HUDEP-2 (cell line): ENCODE data around the gene MRPL54.
A peak's percentile ranks its signal among the peaks of the same experiment; 100 is the strongest.

Experiments used
- DNase-seq, 76 experiments: peaks; one replicate each; lab custom pipeline; 2025; ENCODE audit not compliant: unreplicated experiment in 76 of 76; lab: John Stamatoyannopoulos, UW

MRPL54 gene

GRCh38 chr19:3783660-3784584, 21.4 kb downstream of the MRPL54 start:
- peak in 20 of 76 experiments; percentile 7 to 50 (median 24) for DNase-seq

DNA sequence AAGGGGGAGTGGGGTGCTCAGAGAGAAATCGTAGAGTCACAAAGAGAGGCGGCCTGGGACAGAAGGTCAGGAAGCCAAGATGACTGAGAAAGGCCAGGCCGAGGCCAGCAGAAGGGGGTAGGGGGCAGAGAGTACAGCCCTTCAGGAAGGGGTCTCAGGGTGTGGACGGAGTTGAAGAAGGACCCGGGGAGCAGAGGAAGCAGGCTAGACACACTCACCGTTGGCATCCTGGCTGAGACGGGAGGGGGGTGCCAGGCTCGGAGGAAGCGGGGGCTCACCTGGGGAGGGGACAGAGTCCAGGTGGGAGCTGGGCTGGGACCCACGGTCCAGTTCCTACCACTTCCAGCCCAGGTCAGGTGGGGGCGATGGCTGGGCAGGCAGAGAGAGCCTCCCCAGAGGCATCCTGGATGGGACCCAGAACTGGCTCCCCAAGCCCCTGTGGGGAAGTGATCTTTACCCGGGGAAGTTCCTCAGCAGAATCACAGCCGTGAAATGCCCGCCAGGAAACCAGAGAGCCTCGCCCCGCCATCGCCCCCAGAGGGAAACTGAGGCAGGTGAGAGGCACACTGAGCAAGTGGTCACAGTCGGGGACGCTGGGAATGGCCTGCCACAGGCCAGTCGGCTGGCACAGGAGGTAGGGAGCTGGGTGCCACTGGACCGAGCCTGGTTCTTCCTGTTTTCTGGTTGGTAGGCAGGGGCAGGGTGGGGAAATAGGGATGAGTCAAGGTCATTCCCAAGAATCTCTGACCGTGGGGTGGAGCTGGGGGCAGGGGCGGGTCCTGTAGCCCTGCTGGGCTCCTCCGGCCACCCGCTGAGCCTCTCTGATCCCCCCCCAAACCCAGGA, 22.3 kb downstream of the MRPL54 start:
- no peak for DNase-seq

DNA sequence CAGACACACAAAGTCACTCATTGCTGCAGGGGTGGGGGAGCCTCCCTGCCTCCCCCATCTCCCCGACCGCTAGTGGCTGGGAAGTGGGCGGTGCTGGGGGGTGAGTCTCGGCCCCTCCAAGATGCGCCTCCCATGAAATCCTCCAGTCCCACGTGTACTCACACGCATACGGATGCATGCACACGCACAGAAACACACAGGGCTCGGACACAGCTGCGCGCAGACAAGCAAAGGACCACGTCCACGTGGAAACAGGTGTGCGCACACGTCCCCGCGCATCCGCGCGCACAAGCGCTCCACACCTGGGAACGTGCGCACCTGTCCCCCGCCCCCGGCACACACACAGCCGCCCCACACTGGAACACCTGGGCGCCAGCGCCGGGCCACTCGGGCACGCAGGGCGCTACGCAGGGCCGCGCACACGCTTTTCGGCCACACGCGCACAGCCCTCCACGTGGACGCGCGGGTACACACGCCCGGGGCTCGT, 23.0 kb downstream of the MRPL54 start:
- no peak for DNase-seq

GRCh38 chr19:3785938-3786824, 23.7 kb downstream of the MRPL54 start, which contains the start of gene MATK:
TSS of gene MATK (minus strand) at chr19:3786381. CDS start at chr19:3785135, 1,246 bp downstream.
- no peak for DNase-seq

- no peak for DNase-seq
These were observed 26.7 kb downstream of the MRPL54 start for GRCh38 chr19:3788996-3789778.

- no peak for DNase-seq
These were observed 27.8 kb downstream of the MRPL54 start for GRCh38 chr19:3790209-3790734.

DNA sequence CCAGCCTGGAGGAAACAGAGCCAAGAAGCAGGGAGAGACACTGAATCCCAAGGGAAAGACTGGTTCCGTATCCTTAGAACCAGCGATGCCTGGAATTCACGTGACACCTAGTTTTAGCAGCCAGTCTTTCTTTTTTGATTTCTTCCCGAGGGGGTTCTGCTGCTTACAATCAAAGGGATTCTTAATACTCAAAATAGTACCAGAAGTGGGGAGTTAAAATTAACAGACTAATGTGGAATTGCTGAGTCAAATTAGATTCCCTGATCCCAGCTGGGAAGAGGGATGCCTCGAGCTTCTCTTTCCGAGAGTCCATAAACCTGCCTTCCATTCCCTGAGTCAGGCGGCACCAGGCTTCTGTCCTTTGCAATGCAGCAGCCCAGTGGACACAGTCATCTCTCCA, 28.5 kb downstream of the MRPL54 start:
- no peak for DNase-seq

DNA sequence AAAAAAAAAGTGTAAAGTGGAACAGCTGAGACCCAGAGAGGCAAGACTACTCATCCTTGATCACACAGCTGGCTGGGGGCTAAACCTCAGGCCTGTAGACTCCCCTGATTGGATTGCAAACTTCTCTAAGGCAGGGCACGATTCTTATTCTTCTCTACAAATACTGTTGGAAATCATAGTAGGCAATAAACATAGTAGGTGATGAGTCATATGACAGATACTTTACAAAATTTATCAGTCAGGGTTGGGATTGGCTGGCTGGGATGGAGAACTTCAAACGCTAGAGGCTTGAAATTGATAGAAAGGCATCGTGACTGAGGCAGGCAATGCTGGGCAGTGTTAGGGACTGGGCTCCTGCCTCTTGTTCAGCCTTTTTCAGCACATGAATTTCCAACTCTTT, 29.6 kb downstream of the MRPL54 start:
- no peak for DNase-seq

DNA sequence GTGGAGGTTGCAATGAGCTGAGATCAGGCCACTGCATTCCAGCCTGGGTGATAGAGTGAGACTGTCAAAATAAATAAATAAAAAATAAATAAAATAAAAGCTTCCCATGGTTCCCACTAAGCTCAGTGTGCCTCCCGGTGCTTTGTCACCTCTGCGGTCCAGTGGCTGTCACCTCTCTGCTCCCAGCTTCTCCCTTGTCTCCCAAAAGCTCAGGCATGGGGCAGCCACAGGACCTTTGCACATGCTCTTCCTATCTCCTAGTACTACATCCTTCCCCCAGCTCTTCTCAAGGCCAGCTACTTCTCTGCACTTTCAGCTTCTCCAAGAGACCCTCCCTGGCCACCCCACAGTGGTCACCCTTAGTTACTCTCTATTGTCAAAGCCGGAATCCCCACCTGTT, 31.3 kb downstream of the MRPL54 start:
- DNase-seq: no peak

DNA sequence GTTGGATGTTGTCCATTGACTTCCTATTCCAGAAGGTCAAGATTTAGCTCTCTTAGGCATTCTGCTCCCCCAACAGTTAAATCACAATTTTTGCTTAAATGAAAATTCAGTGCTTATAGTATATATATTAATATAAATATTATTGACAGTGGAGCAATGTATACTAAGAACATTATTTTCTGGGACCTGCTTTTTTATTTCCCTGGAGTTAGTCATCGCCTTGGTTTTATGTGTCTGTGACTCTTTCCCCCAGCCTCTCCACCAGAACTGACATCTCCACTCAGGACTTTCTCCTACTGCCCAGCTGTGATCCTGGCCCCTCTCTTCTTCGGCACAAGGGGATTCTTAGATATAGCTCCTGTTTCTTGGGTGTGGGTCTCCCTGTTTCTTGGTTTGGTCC, 33.9 kb downstream of the MRPL54 start:
- no peak for DNase-seq

DNA sequence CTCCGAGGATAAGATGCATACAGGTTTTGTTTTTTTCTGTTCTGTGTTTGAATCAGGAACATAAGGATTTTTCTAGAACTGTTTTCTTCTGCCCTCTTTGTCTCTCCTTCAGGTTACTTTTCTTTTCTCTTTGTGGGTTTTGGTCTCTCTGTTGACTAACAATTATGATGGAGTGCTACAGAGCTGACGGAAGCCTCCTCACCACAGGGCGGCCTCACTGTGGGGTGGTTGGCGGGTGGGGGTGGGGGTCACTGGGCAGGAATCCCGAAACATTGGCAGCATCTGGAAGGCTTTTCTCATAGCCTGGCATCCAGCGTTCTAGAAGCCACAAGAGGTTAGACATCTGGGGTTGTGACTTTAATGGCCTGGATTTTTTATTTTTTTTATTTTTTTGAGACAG, 35.7 kb downstream of the MRPL54 start:
- no peak for DNase-seq

- DNase-seq: no peak
These were observed 38.5 kb downstream of the MRPL54 start for GRCh38 chr19:3800996-3801395.

- DNase-seq: peak in 7 of 76 experiments; percentile 11 to 31 (median 26)
These were observed 39.1 kb downstream of the MRPL54 start for GRCh38 chr19:3801412-3802096.

DNA sequence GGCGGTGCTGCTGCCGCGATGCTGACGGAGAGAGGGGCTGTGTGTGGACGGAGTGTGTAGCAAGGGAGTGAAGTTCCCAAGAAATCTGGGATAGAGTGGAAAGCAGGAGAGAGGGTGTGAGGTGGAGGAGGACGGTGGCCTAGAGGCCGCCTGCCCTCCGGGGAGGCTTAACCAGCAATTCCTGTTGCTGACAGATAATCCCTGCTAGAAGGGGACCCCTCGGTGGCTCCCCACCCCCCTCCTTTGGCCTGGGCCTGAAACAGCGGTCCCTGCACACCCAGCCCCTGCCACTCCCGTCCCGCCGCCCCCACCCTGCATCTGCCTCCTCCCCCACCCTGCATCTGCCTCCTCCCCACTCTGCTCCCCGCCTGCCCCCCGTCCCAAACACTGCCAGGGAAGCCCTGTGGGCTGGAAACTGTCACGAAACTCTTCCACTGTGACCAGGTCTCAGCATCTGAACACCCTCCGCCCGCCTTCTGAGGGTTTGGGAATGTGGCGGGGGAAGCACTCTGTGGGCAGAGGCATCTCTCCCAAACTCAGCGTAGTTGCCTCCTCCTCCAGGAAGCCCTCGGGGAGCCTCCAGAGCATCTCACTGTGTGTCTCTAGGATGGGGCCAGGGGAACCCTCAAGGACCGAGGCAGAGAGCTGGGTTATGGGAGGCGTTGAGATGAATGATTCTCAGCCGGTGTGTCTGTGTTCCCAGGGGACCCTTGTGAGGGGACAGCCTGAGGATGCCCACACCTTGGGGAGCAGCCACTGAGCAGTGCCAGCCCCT, 40.8 kb downstream of the MRPL54 start:
- no peak for DNase-seq

DNA sequence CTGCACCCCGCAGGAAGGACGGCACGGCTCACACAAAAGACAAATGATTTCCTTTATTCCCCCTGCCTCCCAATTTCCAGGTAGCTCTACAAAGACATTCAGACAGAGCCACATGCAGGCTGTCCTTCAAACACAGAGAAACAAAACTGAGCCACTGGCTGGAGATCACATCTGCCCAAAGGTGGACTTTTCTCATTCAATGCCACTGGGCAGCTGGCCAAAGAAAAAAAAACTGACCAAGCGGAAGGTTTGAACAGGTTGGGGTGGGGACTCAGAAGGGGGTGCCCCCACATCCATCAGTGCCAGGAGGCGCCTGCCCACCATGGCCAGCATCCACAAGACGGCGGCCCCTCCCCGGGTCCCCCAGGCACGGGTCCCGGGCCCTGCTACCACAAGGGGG, 41.5 kb downstream of the MRPL54 start:
- no peak for DNase-seq

GRCh38 chr19:3804429-3804828, 41.9 kb downstream of the MRPL54 start:
- DNase-seq: no peak

DNA sequence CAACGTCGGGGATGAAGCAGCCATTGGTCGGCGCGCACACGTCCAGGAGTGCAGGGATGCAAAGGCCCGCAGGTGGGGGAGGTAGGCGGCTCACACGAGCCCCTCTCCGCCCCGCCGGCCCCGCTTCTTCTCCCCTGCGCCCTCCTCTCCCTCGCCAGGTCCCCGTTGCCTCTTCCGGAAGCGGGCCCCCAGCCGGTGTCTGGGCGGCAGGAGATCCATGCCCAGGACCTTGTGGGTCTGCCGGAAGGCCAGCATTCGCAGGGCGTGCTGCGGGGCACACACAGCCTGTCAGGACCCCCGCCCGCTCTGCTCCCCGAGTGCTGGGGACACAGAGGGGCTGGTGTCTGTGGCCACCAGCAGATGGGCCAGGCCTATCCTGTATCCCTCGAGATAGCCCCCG, 43.4 kb downstream of the MRPL54 start:
- DNase-seq: no peak

- DNase-seq: no peak
These were observed 44.6 kb downstream of the MRPL54 start for GRCh38 chr19:3807131-3807480.
